Stimulated activated CD8-positive, alpha-beta memory T cell treated with anti-CD3 and anti-CD28 coated beads, Interleukin-15, amount 100 ng/mL, for 1 hour (primary cell): Measurements from ENCODE around the gene HPX.
"Not testable (repeated sequence)": the region's sequence is repeated elsewhere in the genome, so short reads cannot be mapped to it uniquely, and the experiment has no call there.

Experiments
- DNase-seq: peaks from one replicate; pipeline ENCODE4 v3.0.0-alpha.2; 2020; ENCODE audit warnings: low read depth

Gene HPX

GRCh38 chr11:6414874-6415328 is 25.9 kb downstream of the HPX start:
- DNase-seq: no peak

- no peak for DNase-seq
Measured at GRCh38 chr11:6413791-6414201, 27.0 kb downstream of the HPX start.

GRCh38 chr11:6411594-6412031 is 29.2 kb downstream of the HPX start:
- DNase-seq: no peak

- no peak for DNase-seq
Measured at GRCh38 chr11:6410695-6411430, 29.9 kb downstream of the HPX start.

GRCh38 chr11:6406370-6406769 is 34.4 kb downstream of the HPX start:
- DNase-seq: no peak

- DNase-seq: no peak
Measured at GRCh38 chr11:6405846-6406245, 34.9 kb downstream of the HPX start.

- no peak for DNase-seq
Measured at GRCh38 chr11:6405052-6405667, 35.6 kb downstream of the HPX start.

- no peak for DNase-seq
Measured at GRCh38 chr11:6404342-6405051, 36.3 kb downstream of the HPX start.

GRCh38 chr11:6403539-6403938 is 37.2 kb downstream of the HPX start:
- no peak for DNase-seq

GRCh38 chr11:6402561-6402981 is 38.2 kb downstream of the HPX start:
- DNase-seq: peak; percentile 37

GRCh38 chr11:6402061-6402470 is 38.7 kb downstream of the HPX start:
- DNase-seq: no peak

- DNase-seq: no peak
Measured at GRCh38 chr11:6401464-6401863, 39.3 kb downstream of the HPX start.

GRCh38 chr11:6400431-6401345 is 40.1 kb downstream of the HPX start:
- no peak for DNase-seq

- DNase-seq: no peak
Measured at GRCh38 chr11:6397636-6398035, 43.2 kb downstream of the HPX start.

GRCh38 chr11:6397156-6397555 is 43.6 kb downstream of the HPX start:
- no peak for DNase-seq

GRCh38 chr11:6395470-6396060 is 45.2 kb downstream of the HPX start:
- DNase-seq: no peak

GRCh38 chr11:6393989-6394670 is 46.7 kb downstream of the HPX start:
- no peak for DNase-seq

GRCh38 chr11:6392251-6392650 is 48.5 kb downstream of the HPX start:
- not testable (repeated sequence) for DNase-seq

- DNase-seq: no peak
Measured at GRCh38 chr11:6391537-6392134, 49.2 kb downstream of the HPX start.

- DNase-seq: no peak
Measured at GRCh38 chr11:6390718-6391469, 49.9 kb downstream of the HPX start.
